K562 (cell line): ENCODE measurements around the gene GRIK1. TPM values are rescaled to one million over a fixed set of nuclear protein-coding genes. Genes with fewer than 3 reads are reported as not detected.
A peak's percentile ranks its signal among the peaks of the same experiment; 100 is the strongest.

ENCODE experiments used
- CBX5 ChIP-seq: IDR thresholded peaks from 2 replicates; pipeline ENCODE4 v1.6.1; 2014; ENCODE audit warnings: low read depth, borderline replicate concordance
- CHD1 ChIP-seq: fragments of 200-600 bp; sonication (generic); IDR thresholded peaks from one replicate; pipeline ENCODE4 v1.6.1; 2012; ENCODE audit warnings: mild to moderate bottlenecking, moderate library complexity, low read length, inconsistent platforms
- ETV1 ChIP-seq: fragments of 450-650 bp; conservative IDR thresholded peaks from 2 replicates; pipeline ENCODE4 v1.6.1; 2016; ENCODE audit warnings: missing genetic modification characterization, control low read depth, low read depth, missing compliant biosample characterization
- HLTF ChIP-seq: fragments of 450-650 bp; IDR thresholded peaks from 2 replicates; pipeline ENCODE4 v1.6.1; 2016
- L3MBTL2 ChIP-seq: fragments of 450-650 bp; IDR thresholded peaks from 2 replicates; pipeline ENCODE4 v1.6.1; 2016; ENCODE audit warnings: mild to moderate bottlenecking, moderate library complexity
- MCM3 ChIP-seq: fragments of 450-650 bp; IDR thresholded peaks from 2 replicates; pipeline ENCODE4 v1.6.1; 2016
- MED1 ChIP-seq: sonication (generic); formaldehyde crosslinking; IDR thresholded peaks from 2 replicates; pipeline ENCODE4 v1.8.1; 2023; ENCODE audit warnings: missing genetic modification reagents, borderline replicate concordance
- MYC ChIP-seq, 2 experiments: fragments of 250-450 bp in 1 of 2; sonication (Bioruptor Pico) in 1 of 2; IDR thresholded peaks; 2 replicates each; pipeline versions ENCODE4 v1.5.1 to v1.6.1; 2012 to 2021; ENCODE audit warnings: low read depth in 2 of 2, borderline replicate concordance in 1 of 2, improper control_type of control experiment in 1 of 2, low read length in 1 of 2, mild to moderate bottlenecking in 1 of 2, moderate library complexity in 1 of 2
- NFRKB ChIP-seq: fragments of 450-650 bp; IDR thresholded peaks from 2 replicates; pipeline ENCODE4 v1.6.1; 2016; ENCODE audit warnings: low read depth
- NR2C1 ChIP-seq, 2 experiments: fragments of 450-650 bp; IDR thresholded peaks; 2 replicates each; pipeline ENCODE4 v1.6.1; 2017; ENCODE audit warnings: mild to moderate bottlenecking in 2 of 2, antibody characterized with exemption in 1 of 2, inconsistent platforms in 1 of 2, missing compliant biosample characterization in 1 of 2, missing genetic modification characterization in 1 of 2
- POU5F1 ChIP-seq: fragments of 150-350 bp; IDR thresholded peaks from 2 replicates; pipeline ENCODE4 v1.6.1; 2014; ENCODE audit warnings: borderline replicate concordance, low read length, low read depth, mild to moderate bottlenecking; ENCODE audit not compliant: partially characterized antibody
- SAFB2 ChIP-seq: fragments of 200-400 bp; formaldehyde crosslinking; IDR thresholded peaks from 2 replicates; pipeline ENCODE4 v1.6.1; 2018; ENCODE audit warnings: borderline replicate concordance, low read length, low read depth, moderate library complexity; ENCODE audit not compliant: severe bottlenecking
- STAT5A ChIP-seq: IDR thresholded peaks from 2 replicates; pipeline ENCODE4 v1.6.1; 2012; ENCODE audit warnings: low read length, inconsistent platforms, borderline replicate concordance
- TARDBP ChIP-seq: fragments of 450-650 bp; IDR thresholded peaks from 2 replicates; pipeline ENCODE4 v1.6.1; 2016
- TRIM25 ChIP-seq: fragments of 450-650 bp; IDR thresholded peaks from 2 replicates; pipeline ENCODE4 v1.7.0; 2016; ENCODE audit warnings: borderline replicate concordance
- ZBTB11 ChIP-seq, 3 experiments: fragments of 200-800 bp in 1 of 3; fragments of 250-450 bp in 1 of 3; fragments of 450-650 bp in 1 of 3; sonication (Bioruptor Pico) in 1 of 3; sonication (Bioruptor generic) in 1 of 3; formaldehyde crosslinking in 1 of 3; IDR thresholded peaks; 2 replicates each; pipeline versions ENCODE4 v1.6.1 to v1.8.0; 2016 to 2022; ENCODE audit warnings: mild to moderate bottlenecking in 2 of 3, missing genetic modification characterization in 2 of 3, missing compliant biosample characterization in 1 of 3, moderate library complexity in 1 of 3
- ZC3H11A ChIP-seq: IDR thresholded peaks from 2 replicates; pipeline ENCODE4 v1.6.1; 2012; ENCODE audit warnings: low read depth, low read length, improper control_type of control experiment
- ZKSCAN3 ChIP-seq: fragments of 250-450 bp; sonication (Bioruptor Pico); IDR thresholded peaks from 2 replicates; pipeline ENCODE4 v1.4.0; 2020
- ZNF197 ChIP-seq: fragments of 200-800 bp; sonication (Bioruptor generic); IDR thresholded peaks from 2 replicates; pipeline ENCODE4 v1.6.1; 2016; ENCODE audit warnings: low read depth, missing genetic modification characterization, missing compliant biosample characterization
- ZNF274 ChIP-seq: IDR thresholded peaks from 2 replicates; pipeline ENCODE4 v1.6.1; 2011; ENCODE audit warnings: low read depth, mild to moderate bottlenecking, low read length, moderate library complexity, borderline replicate concordance
- ZNF282 ChIP-seq: sonication (generic); formaldehyde crosslinking; IDR thresholded peaks from 2 replicates; pipeline ENCODE4 v1.8.1; 2023; ENCODE audit warnings: missing genetic modification reagents
- ZNF3 ChIP-seq: fragments of 250-450 bp; sonication (Bioruptor Pico); IDR thresholded peaks from 2 replicates; pipeline ENCODE4 v1.5.0; 2021; ENCODE audit warnings: mild to moderate bottlenecking, moderate library complexity
- ZNF583 ChIP-seq: fragments of 250-450 bp; sonication (Bioruptor Pico); IDR thresholded peaks from 2 replicates; pipeline ENCODE4 v1.4.0; 2020
- ZNF586 ChIP-seq: fragments of 450-650 bp; formaldehyde crosslinking; conservative IDR thresholded peaks from 2 replicates; pipeline ENCODE4 v1.4.0; 2020; ENCODE audit warnings: mild to moderate bottlenecking, moderate library complexity
- ZNF76 ChIP-seq: fragments of 250-450 bp; sonication (Bioruptor Pico); IDR thresholded peaks from 2 replicates; pipeline ENCODE4 v1.4.0; 2020; ENCODE audit warnings: mild to moderate bottlenecking, moderate library complexity, borderline replicate concordance
- ZNF77 ChIP-seq: fragments of 250-450 bp; sonication (Bioruptor Pico); IDR thresholded peaks from 2 replicates; pipeline ENCODE4 v1.5.0; 2020
- polyA plus RNA-seq, 8 experiments: library from polyadenylated mRNA; depleted of rRNA in 4 of 8; stranded (reverse) in 5 of 8; unstranded in 3 of 8; fragments of >200 nt; fragmentation: Nextera tagmentation in 2 of 8; fragmentation: Illumina TruSeq in 1 of 8; extraction: Ambion mirVana in 2 of 8; extraction: Trizol in 1 of 8; gene quantifications; 2 replicates each; pipeline versions ENCODE4 v1.2.1 to v1.2.3, GENCODE V29; 2011 to 2014; ENCODE audit warnings: inconsistent platforms in 1 of 8, missing spikeins in 1 of 8
- total RNA-seq, 7 experiments: library from RNA; depleted of rRNA in 6 of 7; stranded (reverse); fragments of >200 nt in 6 of 7; fragmentation: Illumina TruSeq in 2 of 7; extraction: Trizol in 2 of 7; gene quantifications; 2 replicates each; pipeline versions ENCODE4 v1.2.1 to v1.2.3, GENCODE V29; 2011 to 2021; ENCODE audit warnings: low replicate concordance in 1 of 7

The GRIK1 gene
- total and polyA plus RNA-seq, 9 of the 15 experiments (the other 6 are each of a cell fraction or from before 2014, with no cell fraction given), result 0.17 to 2.8 (median 0.53) TPM

GRCh38 chr21:29643289-29643688, 296.5 kb downstream of the GRIK1 start (continued):
- TF ChIP-seq MED1 (CRISPR knock-in tag) (no peak), ZNF76 (CRISPR knock-in tag) (peak; percentile 74; the same call in 1 of the 2 replicates), STAT5A (0 out of 2 replicates have a peak, but pooled peaks have one; percentile 7), CBX5 (no peak), L3MBTL2 (peak; percentile 72), ZC3H11A (no peak), ZKSCAN3 (no peak), ZNF583 (peak; percentile 80), POU5F1 (no peak), ZNF586 (no peak), ZNF3 (CRISPR knock-in tag) (no peak), TRIM25 (no peak), ZNF77 (CRISPR knock-in tag) (no peak), ZBTB11 (CRISPR knock-in tag; IDR thresholded peaks at IDR 0.05) (no peak), NR2C1 (IDR thresholded peaks at IDR 0.05) (no peak), NR2C1 (tag; IDR thresholded peaks at IDR 0.05) (0 out of 2 replicates have a peak, but pooled peaks have one; percentile 14), ETV1 (tag) (no peak), HLTF (no peak), ZNF197 (CRISPR knock-in tag) (no peak; the same call in 1 of the 2 replicates), CHD1 (no peak), TARDBP (no peak), MYC (IDR thresholded peaks at IDR 0.05; ENCODE audit: low read depth, low read length) (peak; percentile 29; the same call in 1 of the 2 replicates), MYC (CRISPR knock-in tag; IDR thresholded peaks at IDR 0.05; ENCODE audit: borderline replicate concordance, low read depth) (no peak), MCM3 (no peak), SAFB2 (no peak), ZNF282 (no peak), ZNF274 (no peak), NFRKB (0 out of 2 replicates have a peak, but pooled peaks have one; percentile 9)
